Stimulated activated CD4-positive, alpha-beta T cell treated with anti-CD3 and anti-CD28 coated beads, Interleukin-4, amount 100 ng/mL, for 48 hours (primary cell): ENCODE results near the gene CLMN.
"Not testable (repeated sequence)": the region's sequence is repeated elsewhere in the genome, so short reads cannot be mapped to it uniquely, and the experiment has no call there.

Source experiments
- DNase-seq, 2 donors: peaks; one replicate each; pipeline ENCODE4 v3.0.0-alpha.2; 2020; ENCODE audit warnings: low read depth in 2 of 2

The CLMN gene

GRCh38 chr14:95287176-95287754, 32.4 kb downstream of the CLMN start:
- no peak for DNase-seq

GRCh38 chr14:95286645-95287044, 33.1 kb downstream of the CLMN start:
- DNase-seq, result no peak

- no peak for DNase-seq
These were observed 34.1 kb downstream of the CLMN start for GRCh38 chr14:95285566-95285965.

- DNase-seq, result not testable (repeated sequence)
These were observed 35.9 kb downstream of the CLMN start for GRCh38 chr14:95283802-95284201.

GRCh38 chr14:95282986-95283380, 36.7 kb downstream of the CLMN start:
- DNase-seq, result not testable (repeated sequence)

- no peak for DNase-seq
These were observed 37.2 kb downstream of the CLMN start for GRCh38 chr14:95282354-95282985.

- DNase-seq, result no peak
These were observed 38.0 kb downstream of the CLMN start for GRCh38 chr14:95281560-95282176.

GRCh38 chr14:95275494-95275893, 44.2 kb downstream of the CLMN start:
- DNase-seq, result no peak

GRCh38 chr14:95274874-95275273, 44.8 kb downstream of the CLMN start:
- DNase-seq, result no peak

GRCh38 chr14:95274279-95274678, 45.4 kb downstream of the CLMN start:
- DNase-seq, result no peak

- DNase-seq, result no peak
These were observed 46.4 kb downstream of the CLMN start for GRCh38 chr14:95273001-95273978.

GRCh38 chr14:95272057-95272456, 47.7 kb downstream of the CLMN start:
- no peak for DNase-seq

- no peak for DNase-seq
These were observed 49.5 kb downstream of the CLMN start for GRCh38 chr14:95270203-95270602.

GRCh38 chr14:95269493-95269892, 50.2 kb downstream of the CLMN start:
- DNase-seq, result no peak

- no peak for DNase-seq
These were observed 51.4 kb downstream of the CLMN start for GRCh38 chr14:95268350-95268749.

- DNase-seq, result no peak
These were observed 52.4 kb downstream of the CLMN start for GRCh38 chr14:95267306-95267705.

GRCh38 chr14:95265106-95266094, 54.3 kb downstream of the CLMN start:
- DNase-seq, result peak in 1 of 2 donors; percentile 50

GRCh38 chr14:95264271-95264973, 55.3 kb downstream of the CLMN start:
- DNase-seq, result no peak

- no peak for DNase-seq
These were observed 56.0 kb downstream of the CLMN start for GRCh38 chr14:95263527-95264231.

GRCh38 chr14:95262511-95262891, 57.2 kb downstream of the CLMN start:
- DNase-seq, result no peak
